Astrocyte of the spinal cord (primary cell): Measurements from ENCODE around the gene BFSP2.

Source experiments
- DNase-seq: peaks from one replicate; pipeline ENCODE4 v3.0.0; 2011; ENCODE audit warnings: low read depth, low spot score
- H3K4me3 ChIP-seq: 2 replicates; pipeline ENCODE4 v1.5.1; 2011; ENCODE audit warnings: low read depth, mild to moderate bottlenecking, low read length, moderate library complexity
- in situ Hi-C: cut with HindIII; loops from 2 replicates; pipeline ENCODE4 v1.10.0; 2017; ENCODE audit warnings: low sequenced_read_pairs
- TF ChIP-seq, protein P1 (sequence below): IDR thresholded peaks from 2 replicates; pipeline ENCODE4 v1.5.1; 2012; ENCODE audit warnings: low read depth, mild to moderate bottlenecking, low read length, inconsistent platforms

Gene BFSP2, protein sequence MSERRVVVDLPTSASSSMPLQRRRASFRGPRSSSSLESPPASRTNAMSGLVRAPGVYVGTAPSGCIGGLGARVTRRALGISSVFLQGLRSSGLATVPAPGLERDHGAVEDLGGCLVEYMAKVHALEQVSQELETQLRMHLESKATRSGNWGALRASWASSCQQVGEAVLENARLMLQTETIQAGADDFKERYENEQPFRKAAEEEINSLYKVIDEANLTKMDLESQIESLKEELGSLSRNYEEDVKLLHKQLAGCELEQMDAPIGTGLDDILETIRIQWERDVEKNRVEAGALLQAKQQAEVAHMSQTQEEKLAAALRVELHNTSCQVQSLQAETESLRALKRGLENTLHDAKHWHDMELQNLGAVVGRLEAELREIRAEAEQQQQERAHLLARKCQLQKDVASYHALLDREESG

GRCh38 chr3:133400006-133400515, at the start of gene BFSP2:
Gene BFSP2 (plus strand): TSS chr3:133400056. CDS start chr3:133400084, 28 bp downstream.
- in situ Hi-C loops: no loop called here
- TF ChIP-seq, protein P1, sequence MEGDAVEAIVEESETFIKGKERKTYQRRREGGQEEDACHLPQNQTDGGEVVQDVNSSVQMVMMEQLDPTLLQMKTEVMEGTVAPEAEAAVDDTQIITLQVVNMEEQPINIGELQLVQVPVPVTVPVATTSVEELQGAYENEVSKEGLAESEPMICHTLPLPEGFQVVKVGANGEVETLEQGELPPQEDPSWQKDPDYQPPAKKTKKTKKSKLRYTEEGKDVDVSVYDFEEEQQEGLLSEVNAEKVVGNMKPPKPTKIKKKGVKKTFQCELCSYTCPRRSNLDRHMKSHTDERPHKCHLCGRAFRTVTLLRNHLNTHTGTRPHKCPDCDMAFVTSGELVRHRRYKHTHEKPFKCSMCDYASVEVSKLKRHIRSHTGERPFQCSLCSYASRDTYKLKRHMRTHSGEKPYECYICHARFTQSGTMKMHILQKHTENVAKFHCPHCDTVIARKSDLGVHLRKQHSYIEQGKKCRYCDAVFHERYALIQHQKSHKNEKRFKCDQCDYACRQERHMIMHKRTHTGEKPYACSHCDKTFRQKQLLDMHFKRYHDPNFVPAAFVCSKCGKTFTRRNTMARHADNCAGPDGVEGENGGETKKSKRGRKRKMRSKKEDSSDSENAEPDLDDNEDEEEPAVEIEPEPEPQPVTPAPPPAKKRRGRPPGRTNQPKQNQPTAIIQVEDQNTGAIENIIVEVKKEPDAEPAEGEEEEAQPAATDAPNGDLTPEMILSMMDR: no peak
- no peak for DNase-seq
- no peak within 1 kb of the TSS for H3K4me3 ChIP-seq

GRCh38 chr3:133354721-133355120, 45.1 kb upstream of the BFSP2 start:
- DNase-seq: no peak
- TF ChIP-seq, protein P1: no peak
- H3K4me3 ChIP-seq: no peak overlapping the region
- in situ Hi-C loops: no loop called here

GRCh38 chr3:133360476-133360875, 39.4 kb upstream of the BFSP2 start:
- DNase-seq: no peak
- TF ChIP-seq, protein P1: no peak
- H3K4me3 ChIP-seq: no peak overlapping the region
- in situ Hi-C loops: no loop called here

- in situ Hi-C loops: no loop called here
- no peak overlapping the region for H3K4me3 ChIP-seq
- TF ChIP-seq, protein P1: no peak
- no peak for DNase-seq
Observed at GRCh38 chr3:133361011-133361410, 38.8 kb upstream of the BFSP2 start.

DNA sequence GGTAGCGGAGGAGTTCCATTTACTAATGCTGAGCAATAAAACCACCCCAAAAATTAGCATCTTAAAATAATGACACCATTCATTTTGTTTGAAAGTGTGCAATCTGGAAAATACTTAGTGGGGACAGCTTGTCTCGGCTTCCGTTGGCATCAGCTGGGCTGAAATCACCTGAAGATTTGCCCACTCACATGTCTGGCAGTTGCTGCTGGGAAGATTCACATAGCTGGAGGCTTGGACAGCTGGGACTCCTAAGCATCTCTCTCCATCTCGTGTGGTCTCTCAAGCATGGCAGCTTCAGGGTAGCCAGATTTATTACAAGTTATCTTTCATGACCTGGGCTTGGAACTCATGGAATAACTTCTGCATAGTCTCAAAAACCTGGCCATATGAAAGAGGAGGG, 38.4 kb upstream of the BFSP2 start:
- in situ Hi-C loops: no loop called here
- TF ChIP-seq, protein P1: no peak
- H3K4me3 ChIP-seq: no peak overlapping the region
- DNase-seq: no peak

GRCh38 chr3:133362539-133362938, 37.3 kb upstream of the BFSP2 start:
- in situ Hi-C loops: no loop called here
- no peak for DNase-seq
- H3K4me3 ChIP-seq: no peak overlapping the region
- TF ChIP-seq, protein P1: no peak
